Left ventricle myocardium inferior (tissue), 1 donor: ENCODE data around the gene TTLL11. TPM values are rescaled to one million over a fixed set of nuclear protein-coding genes. Genes with fewer than 3 reads are reported as not detected.

Source experiments
- DNase-seq: peaks from one replicate; pipeline ENCODE4 v3.0.0-alpha.2; 2020
- H3K27ac ChIP-seq: fragments of 200-600 bp; replicated peaks from 2 replicates; pipeline ENCODE4 v1.8.0; 2021
- H3K27me3 ChIP-seq: fragments of 200-600 bp; 2 replicates; pipeline ENCODE4 v1.8.0; 2021; ENCODE audit warnings: low read depth
- H3K36me3 ChIP-seq: fragments of 200-600 bp; 2 replicates; pipeline ENCODE4 v1.8.0; 2021
- H3K4me1 ChIP-seq: fragments of 200-600 bp; 2 replicates; pipeline ENCODE4 v1.8.0; 2021
- H3K4me3 ChIP-seq: fragments of 200-600 bp; 2 replicates; pipeline ENCODE4 v1.8.0; 2021; ENCODE audit warnings: mild to moderate bottlenecking, moderate library complexity
- H3K9me3 ChIP-seq: fragments of 200-600 bp; replicated peaks from 2 replicates; pipeline ENCODE4 v1.8.0; 2021
- CTCF ChIP-seq: fragments of 200-600 bp; IDR thresholded peaks from 2 replicates; pipeline ENCODE4 v1.8.0; 2021; ENCODE audit warnings: antibody characterized with exemption, mild to moderate bottlenecking, borderline replicate concordance
- intact Hi-C: fragments of 100-400 bp; cut with micrococcal nuclease; formaldehyde crosslinking; loops from one replicate; pipeline ENCODE4 v1.11.0; 2022
- total RNA-seq: library from RNA; stranded (reverse); fragmentation: NEBNext Ultra II Directional; extraction: Animal tissue kit (Norgen Biotek cat#: 25700); gene quantifications from one replicate; pipeline ENCODE4 v1.2.1, GENCODE V29; 2021
- donor health status: DM: no; HTN: yes; CAD: no; lungs with severe emphysema.

Gene TTLL11
- total RNA-seq, 1 donor from 2014 or later = 7.3 TPM

DNA sequence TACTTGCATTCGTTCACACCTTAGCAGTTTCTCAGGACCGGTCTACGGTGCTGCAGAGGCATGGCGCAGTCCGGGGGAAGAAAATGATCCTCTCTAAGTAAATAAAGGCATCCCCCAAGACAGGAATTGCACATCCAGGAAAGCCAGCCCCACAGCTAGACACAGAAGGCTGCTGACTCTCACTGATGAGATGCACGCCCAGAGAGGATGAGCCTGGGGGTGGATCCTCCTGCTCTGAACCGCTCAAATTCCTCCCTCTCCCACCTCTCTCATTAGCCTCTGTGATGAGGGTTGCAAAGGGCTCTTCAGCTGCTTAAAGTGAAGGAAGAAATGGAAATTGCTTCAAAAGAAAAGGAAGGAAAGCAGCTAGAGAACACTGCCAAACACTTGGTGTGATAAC is 132.4 kb downstream of the TTLL11 start:
- Histone ChIP-seq H3K9me3 (no peaks in the 10 kb centered on the region), H3K4me3 (no peak overlapping the region), H3K27ac (no peak overlapping the region), H3K36me3 (no peaks in the 10 kb centered on the region), H3K27me3 (no peaks in the 10 kb centered on the region), H3K4me1 (no peaks in the 10 kb centered on the region)
- DNase-seq = no peak
- no peak for TF ChIP-seq CTCF
- intact Hi-C loops = no loop called here

DNA sequence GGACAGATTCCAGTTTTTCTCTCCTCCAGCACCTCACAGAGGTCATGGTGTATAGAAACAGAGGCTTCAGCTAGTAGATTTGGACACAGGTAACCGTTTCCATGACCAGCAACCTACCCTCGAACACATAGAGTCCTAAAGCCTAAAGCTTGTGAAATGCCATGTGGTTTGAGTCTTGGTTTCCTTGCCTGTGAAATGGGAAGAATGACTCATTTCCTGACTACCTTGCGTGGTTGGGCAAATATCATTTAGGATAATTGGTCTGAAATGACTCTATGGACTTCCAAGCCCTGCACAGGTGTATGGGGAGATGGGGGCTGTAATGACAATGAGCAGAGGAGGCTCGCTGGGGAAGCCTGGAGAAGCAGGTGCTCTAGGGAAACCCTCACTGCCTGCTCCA is 134.6 kb downstream of the TTLL11 start:
- Histone ChIP-seq H3K4me1 (peaks cover 10% of the 10 kb centered on the region), H3K27ac (no peak overlapping the region), H3K36me3 (no peaks in the 10 kb centered on the region), H3K9me3 (no peaks in the 10 kb centered on the region), H3K4me3 (no peak overlapping the region), H3K27me3 (no peaks in the 10 kb centered on the region)
- no peak for TF ChIP-seq CTCF
- DNase-seq = no peak
- intact Hi-C loops = no loop called here

- intact Hi-C loops = no loop called here
- H3K4me1 ChIP-seq = peaks cover 10% of the 10 kb centered on the region
- DNase-seq = no peak
- H3K9me3 ChIP-seq = no peaks in the 10 kb centered on the region
- no peak overlapping the region for H3K4me3 ChIP-seq
- no peaks in the 10 kb centered on the region for H3K27me3 ChIP-seq
- H3K27ac ChIP-seq = no peak overlapping the region
- TF ChIP-seq CTCF = no peak
- H3K36me3 ChIP-seq = no peaks in the 10 kb centered on the region
These were observed 136.3 kb downstream of the TTLL11 start for GRCh38 chr9:121956808-121957207.

DNA sequence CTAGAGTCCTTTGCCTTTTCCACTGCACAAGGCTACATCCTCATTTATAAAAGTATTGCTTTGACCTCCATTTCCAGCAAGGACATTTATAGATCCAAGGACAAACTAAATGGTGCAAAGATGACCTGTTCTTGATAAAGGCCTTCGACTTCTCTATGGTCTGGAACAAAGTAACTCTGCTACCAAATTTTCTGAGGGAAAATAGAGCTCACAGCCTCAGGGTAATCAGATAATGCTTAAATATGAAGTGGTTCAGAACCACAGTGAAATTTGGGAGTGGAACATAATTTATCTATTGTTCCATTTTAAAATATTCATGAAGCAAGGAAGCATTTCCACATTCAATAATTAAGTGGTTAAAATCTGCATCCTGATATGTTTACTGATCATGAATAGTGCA is 137.5 kb downstream of the TTLL11 start:
- DNase-seq = no peak

GRCh38 chr9:121954477-121955140 is 138.5 kb downstream of the TTLL11 start:
- intact Hi-C loops = no loop called here
- H3K4me3 ChIP-seq = no peak overlapping the region
- H3K9me3 ChIP-seq = no peaks in the 10 kb centered on the region
- no peaks in the 10 kb centered on the region for H3K27me3 ChIP-seq
- no peak overlapping the region for H3K27ac ChIP-seq
- peak; percentile 49 for DNase-seq
- no peak for TF ChIP-seq CTCF
- H3K36me3 ChIP-seq = no peaks in the 10 kb centered on the region
- H3K4me1 ChIP-seq = peaks cover 10% of the 10 kb centered on the region

More for the DNA sequence above, 137.5 kb downstream of the TTLL11 start:
- no peak overlapping the region for H3K4me3 ChIP-seq
- TF ChIP-seq CTCF = no peak
- H3K4me1 ChIP-seq = peaks cover 10% of the 10 kb centered on the region
- H3K27me3 ChIP-seq = no peaks in the 10 kb centered on the region
- no peaks in the 10 kb centered on the region for H3K36me3 ChIP-seq
- H3K27ac ChIP-seq = no peak overlapping the region
- no peaks in the 10 kb centered on the region for H3K9me3 ChIP-seq
- intact Hi-C loops = no loop called here
